CD14-positive monocyte (primary cell): ENCODE measurements around the gene FMO1. TPM values are rescaled to one million over a fixed set of nuclear protein-coding genes. Genes with fewer than 3 reads are reported as not detected.

Experiments used
- DNase-seq, 3 donors: peaks; one replicate each; pipeline ENCODE4 v3.0.0-alpha.2; 2011 to 2022
- H2AFZ ChIP-seq: 2 replicates; pipeline ENCODE4 v1.6.0; 2012; ENCODE audit warnings: mild to moderate bottlenecking, low read depth, low read length, inconsistent platforms; ENCODE audit not compliant: insufficient read depth, poor library complexity, severe bottlenecking
- H3K27ac ChIP-seq, 2 donors: 1 replicate in 1 of 2; 2 replicates in 1 of 2; pipeline ENCODE4 v1.5.1; 2012 to 2013; ENCODE audit warnings: low read length in 2 of 2, control low read depth in 1 of 2, inconsistent platforms in 1 of 2, low read depth in 1 of 2, mild to moderate bottlenecking in 1 of 2
- H3K27me3 ChIP-seq, 2 donors: one replicate each; pipeline versions ENCODE4 v1.6.0 to v1.6.1; 2011 to 2013; ENCODE audit warnings: low read length in 2 of 2; ENCODE audit not compliant: control insufficient read depth in 2 of 2, insufficient read depth in 2 of 2
- H3K36me3 ChIP-seq, 2 donors: replicated peaks in 1 of 2; 1 replicate in 1 of 2; 2 replicates in 1 of 2; pipeline versions ENCODE4 v1.5.1 to v1.6.1; 2012 to 2013; ENCODE audit warnings: low read length in 2 of 2, control low read depth in 1 of 2, inconsistent platforms in 1 of 2, mild to moderate bottlenecking in 1 of 2; ENCODE audit not compliant: insufficient read depth in 2 of 2, control insufficient read depth in 1 of 2
- H3K4me1 ChIP-seq, 2 donors: 1 replicate in 1 of 2; 2 replicates in 1 of 2; pipeline versions ENCODE4 v1.5.1 to v1.6.1; 2012 to 2013; ENCODE audit warnings: low read length in 2 of 2, control low read depth in 1 of 2, inconsistent platforms in 1 of 2, mild to moderate bottlenecking in 1 of 2, moderate library complexity in 1 of 2; ENCODE audit not compliant: insufficient read depth in 2 of 2, control insufficient read depth in 1 of 2
- H3K4me2 ChIP-seq: replicated peaks from 2 replicates; pipeline ENCODE3; 2012; ENCODE audit warnings: low read length, moderate library complexity, mild to moderate bottlenecking; ENCODE audit not compliant: poor library complexity, severe bottlenecking; ENCODE audit errors: extremely low read depth
- H3K4me3 ChIP-seq, 3 experiments: fragments of 200-600 bp in 1 of 3; sonication (generic) in 1 of 3; replicated peaks in 1 of 3; 1 replicate in 2 of 3; 2 replicates in 1 of 3; pipeline ENCODE4 v1.5.1; 2011 to 2013; ENCODE audit warnings: low read length in 3 of 3, mild to moderate bottlenecking in 3 of 3, control low read depth in 2 of 3, low read depth in 2 of 3, inconsistent platforms in 1 of 3, moderate library complexity in 1 of 3
- H3K79me2 ChIP-seq: 2 replicates; pipeline ENCODE4 v1.6.0; 2012; ENCODE audit warnings: mild to moderate bottlenecking, control low read depth, inconsistent platforms, low read length, moderate library complexity; ENCODE audit not compliant: insufficient read depth
- H3K9ac ChIP-seq: 2 replicates; pipeline ENCODE4 v1.6.0; 2017; ENCODE audit warnings: low read length, mild to moderate bottlenecking; ENCODE audit not compliant: insufficient read depth, poor library complexity, severe bottlenecking
- H3K9me3 ChIP-seq, 2 donors: replicated peaks in 1 of 2; 1 replicate in 1 of 2; 2 replicates in 1 of 2; pipeline versions ENCODE4 v1.5.1 to v1.6.1; 2012 to 2013; ENCODE audit warnings: low read length in 2 of 2, control low read depth in 1 of 2; ENCODE audit not compliant: control insufficient read depth in 1 of 2, insufficient read depth in 1 of 2
- H4K20me1 ChIP-seq: 2 replicates; pipeline ENCODE4 v1.6.0; 2012; ENCODE audit warnings: mild to moderate bottlenecking, low read length, control low read depth, moderate library complexity; ENCODE audit not compliant: insufficient read depth
- H3K27ac Mint-ChIP-seq, 7 donors: one replicate each; pipeline ENCODE4 v1.8.0; 2020; ENCODE audit warnings: mild to moderate bottlenecking in 7 of 7, mixed read lengths in 7 of 7, moderate library complexity in 6 of 7, inconsistent platforms in 2 of 7
- H3K27me3 Mint-ChIP-seq, 3 donors: one replicate each; pipeline ENCODE4 v1.8.0; 2021 to 2022; ENCODE audit warnings: low read depth in 3 of 3, mild to moderate bottlenecking in 3 of 3, mixed read lengths in 3 of 3, moderate library complexity in 3 of 3, inconsistent platforms in 1 of 3
- H3K36me3 Mint-ChIP-seq, 2 donors: one replicate each; pipeline ENCODE4 v1.8.0; 2020; ENCODE audit warnings: mixed read lengths in 2 of 2, inconsistent platforms in 1 of 2, mild to moderate bottlenecking in 1 of 2
- H3K4me1 Mint-ChIP-seq: one replicate; pipeline ENCODE4 v1.8.0; 2020; ENCODE audit warnings: mild to moderate bottlenecking, mixed read lengths
- H3K4me3 Mint-ChIP-seq, 2 donors: one replicate each; pipeline ENCODE4 v1.8.0; 2020; ENCODE audit warnings: mild to moderate bottlenecking in 2 of 2, mixed read lengths in 2 of 2, moderate library complexity in 1 of 2
- H3K9me3 Mint-ChIP-seq, 7 donors: one replicate each; pipeline ENCODE4 v1.8.0; 2020 to 2022; ENCODE audit warnings: mixed read lengths in 7 of 7, mild to moderate bottlenecking in 6 of 7, moderate library complexity in 6 of 7, inconsistent platforms in 2 of 7
- WGBS: methylation state at CpG from one replicate; pipeline ENCODE4 v1.1.5; 2013; ENCODE audit warnings: missing lambda C conversion rate; ENCODE audit not compliant: insufficient coverage; 5-methylcytosine and 5-hydroxymethylcytosine counted together
- intact Hi-C, 2 donors: fragments of 100-400 bp; cut with micrococcal nuclease; formaldehyde crosslinking; loops; one replicate each; pipeline versions ENCODE4 v1.15.0 to v1.15.1; 2023
- polyA plus RNA-seq, 3 donors: library from polyadenylated mRNA; depleted of rRNA in 1 of 3; unstranded in 2 of 3; stranded (reverse) in 1 of 3; fragments of 300-500 nt in 2 of 3; fragments of >200 nt in 1 of 3; fragmentation: Illumina TruSeq in 2 of 3; gene quantifications; 1 replicate in 2 of 3; 2 replicates in 1 of 3; pipeline ENCODE4 v1.2.3, GENCODE V29; 2012 to 2021
- TF ChIP-seq, protein P1 (sequence below): fragments of 200-600 bp; IDR thresholded peaks from one replicate; pipeline ENCODE4 v1.8.0; 2022; ENCODE audit warnings: antibody characterized with exemption, mild to moderate bottlenecking

Gene FMO1
- polyA plus RNA-seq, 3 donors, result not detected

DNA sequence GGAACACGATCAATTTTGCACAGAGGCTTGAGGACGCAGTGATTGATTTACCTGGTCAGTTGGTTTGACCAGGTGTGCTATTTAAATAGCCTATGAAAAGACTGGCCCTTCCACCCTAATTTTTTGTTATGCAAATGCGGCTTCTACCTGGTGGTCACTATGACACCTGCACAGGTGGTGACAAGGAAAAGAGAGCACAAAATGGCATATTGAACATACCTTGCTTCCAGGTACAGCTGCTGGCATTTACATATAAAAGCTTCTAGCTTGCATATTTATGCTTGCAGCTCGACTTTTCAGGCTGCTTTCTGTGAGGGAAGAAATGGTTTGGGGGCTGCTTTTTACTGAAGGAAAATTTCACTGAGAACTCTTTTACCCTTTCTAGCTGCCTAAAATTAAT, 50.4 kb downstream of the FMO1 start:
- H3K27ac Mint-ChIP-seq, result no peak overlapping the region
- Histone ChIP-seq H3K27me3 (no peaks in the 10 kb centered on the region), H3K79me2 (no peaks in the 10 kb centered on the region), H3K4me1 (no peaks in the 10 kb centered on the region), H3K4me2 (no peak overlapping the region), H3K9ac (no peak overlapping the region), H3K36me3 (no peaks in the 10 kb centered on the region), H4K20me1 (no peaks in the 10 kb centered on the region), H2AFZ (no peak overlapping the region), H3K4me3 (no peak overlapping the region), H3K9me3 (peaks cover 10 to 23% of the 10 kb centered on the region in 2 donors), H3K27ac (no peak overlapping the region)
- no peak for DNase-seq
- no peak overlapping the region for H3K4me3 Mint-ChIP-seq
- no peaks in the 10 kb centered on the region for H3K36me3 Mint-ChIP-seq
- 100% methylated on average over 2 of the region's 4 CpGs for WGBS
- H3K4me1 Mint-ChIP-seq, result no peaks in the 10 kb centered on the region
- intact Hi-C loops, result no loop called here
- H3K27me3 Mint-ChIP-seq, result peaks cover 0 to 2% (median 0%) of the 10 kb centered on the region in 3 donors
- peaks cover 16 to 38% (median 27%) of the 10 kb centered on the region in 7 donors for H3K9me3 Mint-ChIP-seq
- TF ChIP-seq, protein P1, sequence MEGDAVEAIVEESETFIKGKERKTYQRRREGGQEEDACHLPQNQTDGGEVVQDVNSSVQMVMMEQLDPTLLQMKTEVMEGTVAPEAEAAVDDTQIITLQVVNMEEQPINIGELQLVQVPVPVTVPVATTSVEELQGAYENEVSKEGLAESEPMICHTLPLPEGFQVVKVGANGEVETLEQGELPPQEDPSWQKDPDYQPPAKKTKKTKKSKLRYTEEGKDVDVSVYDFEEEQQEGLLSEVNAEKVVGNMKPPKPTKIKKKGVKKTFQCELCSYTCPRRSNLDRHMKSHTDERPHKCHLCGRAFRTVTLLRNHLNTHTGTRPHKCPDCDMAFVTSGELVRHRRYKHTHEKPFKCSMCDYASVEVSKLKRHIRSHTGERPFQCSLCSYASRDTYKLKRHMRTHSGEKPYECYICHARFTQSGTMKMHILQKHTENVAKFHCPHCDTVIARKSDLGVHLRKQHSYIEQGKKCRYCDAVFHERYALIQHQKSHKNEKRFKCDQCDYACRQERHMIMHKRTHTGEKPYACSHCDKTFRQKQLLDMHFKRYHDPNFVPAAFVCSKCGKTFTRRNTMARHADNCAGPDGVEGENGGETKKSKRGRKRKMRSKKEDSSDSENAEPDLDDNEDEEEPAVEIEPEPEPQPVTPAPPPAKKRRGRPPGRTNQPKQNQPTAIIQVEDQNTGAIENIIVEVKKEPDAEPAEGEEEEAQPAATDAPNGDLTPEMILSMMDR, result no peak

DNA sequence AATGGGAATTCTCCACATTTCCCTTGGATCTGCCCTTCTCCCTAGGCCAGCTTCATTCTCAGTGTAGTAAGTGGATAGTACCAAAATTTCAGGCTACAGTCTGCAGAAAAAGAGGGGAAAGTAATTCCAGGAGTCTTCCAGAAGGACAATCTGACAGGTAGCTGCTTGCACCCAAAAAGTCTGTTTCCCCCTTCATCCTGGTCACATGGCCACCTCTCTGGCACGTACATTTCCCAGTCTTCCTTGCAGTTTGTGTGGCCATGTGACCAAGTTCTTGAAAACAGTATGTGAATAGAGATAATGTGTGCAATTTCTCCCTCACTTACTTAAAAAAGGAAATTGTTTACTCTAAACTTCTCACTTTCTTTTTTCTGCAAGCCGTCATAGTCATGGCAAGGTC, 51.0 kb downstream of the FMO1 start:
- Histone ChIP-seq H3K4me2 (no peak overlapping the region), H3K79me2 (no peaks in the 10 kb centered on the region), H3K27me3 (no peaks in the 10 kb centered on the region), H4K20me1 (no peaks in the 10 kb centered on the region), H3K27ac (no peak overlapping the region), H2AFZ (no peak overlapping the region), H3K9me3 (peaks cover 10 to 23% of the 10 kb centered on the region in 2 donors), H3K4me1 (no peaks in the 10 kb centered on the region), H3K36me3 (no peaks in the 10 kb centered on the region), H3K9ac (no peak overlapping the region), H3K4me3 (no peak overlapping the region)
- 100% methylated on average over 1 of the region's 2 CpGs for WGBS
- TF ChIP-seq, protein P1, result no peak
- peaks cover 16 to 41% (median 27%) of the 10 kb centered on the region in 7 donors for H3K9me3 Mint-ChIP-seq
- intact Hi-C loops, result no loop called here
- no peak overlapping the region for H3K4me3 Mint-ChIP-seq
- no peaks in the 10 kb centered on the region for H3K4me1 Mint-ChIP-seq
- no peak for DNase-seq
- H3K27me3 Mint-ChIP-seq, result peaks cover 0 to 2% (median 0%) of the 10 kb centered on the region in 3 donors
- no peaks in the 10 kb centered on the region for H3K36me3 Mint-ChIP-seq
- H3K27ac Mint-ChIP-seq, result no peak overlapping the region
